Measurements from ENCODE around the gene ZNF518B. TPM values are rescaled to one million over a fixed set of nuclear protein-coding genes. Genes with fewer than 3 reads are reported as not detected.
A peak's percentile ranks its signal among the peaks of the same experiment; 100 is the strongest.

ZNF518B gene
- total RNA-seq, 2 experiments from 2014 or later = 13.5 to 13.8 TPM

DNA sequence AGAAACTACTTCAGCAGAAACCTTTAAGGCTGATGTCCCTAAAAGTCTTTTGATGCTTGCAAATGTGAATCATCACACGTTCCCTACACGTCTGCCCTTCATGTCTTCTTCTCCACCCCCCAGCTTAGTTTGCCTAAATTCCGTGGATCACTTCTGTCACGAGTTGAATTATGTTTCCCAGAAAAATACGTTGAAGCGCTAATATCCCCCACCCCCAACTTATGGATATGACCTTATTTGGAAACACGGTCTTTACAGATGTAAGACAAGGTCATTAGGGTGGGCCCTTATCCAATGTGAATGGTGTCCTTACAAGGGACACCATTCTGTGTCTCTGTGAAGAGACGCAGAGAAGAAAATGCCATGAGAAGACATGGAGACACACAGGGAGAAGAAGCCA lies 2.1 kb upstream of the ZNF518B start:
- POLR2A ChIA-PET = interaction anchor here (0.6 kb wide), 2 partner anchors 33 to 442 kb away, joined by 3 to 4 read pairs; no protein-coding TSS in a partner anchor
- TF ChIP-seq, protein P1, sequence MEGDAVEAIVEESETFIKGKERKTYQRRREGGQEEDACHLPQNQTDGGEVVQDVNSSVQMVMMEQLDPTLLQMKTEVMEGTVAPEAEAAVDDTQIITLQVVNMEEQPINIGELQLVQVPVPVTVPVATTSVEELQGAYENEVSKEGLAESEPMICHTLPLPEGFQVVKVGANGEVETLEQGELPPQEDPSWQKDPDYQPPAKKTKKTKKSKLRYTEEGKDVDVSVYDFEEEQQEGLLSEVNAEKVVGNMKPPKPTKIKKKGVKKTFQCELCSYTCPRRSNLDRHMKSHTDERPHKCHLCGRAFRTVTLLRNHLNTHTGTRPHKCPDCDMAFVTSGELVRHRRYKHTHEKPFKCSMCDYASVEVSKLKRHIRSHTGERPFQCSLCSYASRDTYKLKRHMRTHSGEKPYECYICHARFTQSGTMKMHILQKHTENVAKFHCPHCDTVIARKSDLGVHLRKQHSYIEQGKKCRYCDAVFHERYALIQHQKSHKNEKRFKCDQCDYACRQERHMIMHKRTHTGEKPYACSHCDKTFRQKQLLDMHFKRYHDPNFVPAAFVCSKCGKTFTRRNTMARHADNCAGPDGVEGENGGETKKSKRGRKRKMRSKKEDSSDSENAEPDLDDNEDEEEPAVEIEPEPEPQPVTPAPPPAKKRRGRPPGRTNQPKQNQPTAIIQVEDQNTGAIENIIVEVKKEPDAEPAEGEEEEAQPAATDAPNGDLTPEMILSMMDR (IDR thresholded peaks at IDR 0.05) = no peak
- H3K27ac Mint-ChIP-seq = no peak overlapping the region
- peaks cover 19% of the 10 kb centered on the region for H3K27me3 Mint-ChIP-seq
- H3K4me1 Mint-ChIP-seq (ENCODE audit: low read depth) = peaks cover 43% of the 10 kb centered on the region
- CTCF ChIA-PET = no interaction called here
- peaks cover 4% of the 10 kb centered on the region for H3K9me3 Mint-ChIP-seq
- ATAC-seq = no peak
- H3K4me3 Mint-ChIP-seq = no peak overlapping the region
- peaks cover 15% of the 10 kb centered on the region for H3K36me3 Mint-ChIP-seq (ENCODE audit: low read depth)
- intact Hi-C loops (cut with micrococcal nuclease) = no loop called here
- DNase-seq = no peak

DNA sequence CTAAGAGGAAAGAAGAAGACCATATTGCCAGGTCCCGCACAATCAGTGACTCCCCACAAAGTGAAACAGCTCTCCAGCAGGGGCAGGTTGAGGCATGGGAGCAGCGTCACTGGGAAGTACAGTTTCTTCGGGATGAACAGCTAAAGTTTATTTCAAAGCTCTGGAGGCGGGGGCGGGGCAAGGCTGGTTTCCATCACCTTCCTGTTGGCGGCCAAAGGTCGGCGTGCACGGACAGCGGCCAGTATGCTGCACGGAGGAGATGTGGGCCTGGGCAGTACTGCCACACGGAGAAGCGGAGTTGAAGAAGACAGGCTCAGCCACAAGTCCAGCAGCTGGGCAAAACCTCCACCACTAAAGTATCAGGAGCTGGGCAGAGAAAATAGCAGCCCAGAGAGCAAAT lies 951 bp upstream of the ZNF518B start:
- Mint-ChIP-seq H3K27me3 (peaks cover 15% of the 10 kb centered on the region), H3K36me3 (ENCODE audit: low read depth) (peaks cover 22% of the 10 kb centered on the region), H3K9me3 (peaks cover 4% of the 10 kb centered on the region), H3K4me1 (ENCODE audit: low read depth) (peaks cover 43% of the 10 kb centered on the region), H3K27ac (no peak overlapping the region), H3K4me3 (peak overlapping the region; percentile 56)
- TF ChIP-seq, protein P1 (IDR thresholded peaks at IDR 0.05) = no peak
- intact Hi-C loops (cut with micrococcal nuclease) = no loop called here
- CTCF ChIA-PET = interaction anchor here (0.9 to 1.6 kb wide), 3 partner anchors 43 to 299 kb away, joined by 3 to 6 read pairs (median 4); no protein-coding TSS in a partner anchor
- DNase-seq (no peak), ATAC-seq (no peak)
- POLR2A ChIA-PET = interaction anchor here (0.6 to 2.1 kb wide), 5 partner anchors 19 to 379 kb away, joined by 3 to 7 read pairs (median 4); partner anchors contain the start of gene WDR1

DNA sequence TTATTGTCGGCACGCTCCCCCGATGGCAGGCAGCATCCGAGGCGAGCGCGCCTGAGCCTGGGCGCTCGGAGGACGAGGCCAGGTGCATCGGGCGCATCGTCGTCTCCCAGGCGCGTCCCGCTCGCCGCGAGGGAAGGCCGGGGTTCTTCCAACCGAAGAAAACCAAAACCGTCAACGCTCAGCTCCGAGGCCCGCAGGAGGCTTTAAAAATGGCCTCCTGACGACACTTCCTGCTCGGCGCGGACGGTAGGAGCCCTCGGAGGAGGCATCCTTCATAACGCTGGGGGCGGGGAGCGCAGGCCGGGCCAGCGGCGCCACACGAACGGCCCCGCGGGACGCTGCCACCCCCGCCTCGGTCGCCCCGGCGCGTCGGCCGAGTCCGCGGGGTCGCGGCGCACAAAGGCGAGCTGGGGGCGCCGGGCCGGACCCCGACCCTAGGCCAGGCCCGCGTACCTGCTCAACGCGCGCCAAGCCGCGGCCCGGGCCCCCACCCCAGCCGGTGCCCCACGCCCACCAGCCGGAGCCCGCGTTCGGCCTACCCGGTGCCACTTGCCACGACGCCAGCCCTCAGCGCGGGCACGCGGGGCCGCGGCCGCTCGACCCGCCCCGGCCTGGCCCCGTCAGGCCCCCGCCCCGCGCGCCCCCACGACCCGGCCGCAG lies 501 bp downstream of the ZNF518B start:
- Mint-ChIP-seq H3K27me3 (peaks cover 4% of the 10 kb centered on the region), H3K36me3 (ENCODE audit: low read depth) (peaks cover 37% of the 10 kb centered on the region), H3K4me1 (ENCODE audit: low read depth) (peaks cover 42% of the 10 kb centered on the region), H3K27ac (peak overlapping the region; percentile 90), H3K4me3 (peak overlapping the region; percentile 82), H3K9me3 (peaks cover 4% of the 10 kb centered on the region)
- ChIA-PET POLR2A (interaction anchor here (0.6 to 2.1 kb wide), 6 partner anchors 10 to 361 kb away, joined by 3 to 7 read pairs (median 3); partner anchors contain the start of gene WDR1), CTCF (interaction anchor here (1.2 to 1.6 kb wide), 2 partner anchors 41 to 339 kb away, joined by 3 to 4 read pairs; no protein-coding TSS in a partner anchor)
- TF ChIP-seq, protein P1 (IDR thresholded peaks at IDR 0.05) = no peak
- DNase-seq = peak; percentile 80
- ATAC-seq = peak; percentile 67
- intact Hi-C loops (cut with micrococcal nuclease) = no loop called here

DNA sequence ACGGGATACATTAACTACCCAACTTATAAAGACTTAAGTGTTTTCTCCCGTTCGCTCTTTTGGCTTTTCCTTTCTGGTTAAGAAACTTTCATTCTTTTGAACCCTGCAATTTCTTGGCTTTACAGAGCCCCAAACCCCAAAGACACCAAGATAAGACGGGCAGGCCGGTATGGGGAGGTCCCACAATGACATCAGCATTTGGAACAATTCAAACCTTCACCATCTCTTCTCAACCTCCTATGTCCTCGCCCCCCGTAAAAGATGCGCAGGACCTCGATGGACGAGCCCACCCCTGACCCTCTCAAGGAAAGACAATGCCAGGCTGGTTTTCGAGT lies 999 bp downstream of the ZNF518B start:
- ATAC-seq = no peak
- CTCF ChIA-PET = interaction anchor here (1.2 kb wide), 1 partner anchor 339 kb away, joined by 3 read pairs; no protein-coding TSS in a partner anchor
- Mint-ChIP-seq H3K27me3 (peaks cover 2% of the 10 kb centered on the region), H3K4me3 (peak overlapping the region; percentile 82), H3K36me3 (ENCODE audit: low read depth) (peaks cover 40% of the 10 kb centered on the region), H3K4me1 (ENCODE audit: low read depth) (peaks cover 39% of the 10 kb centered on the region), H3K27ac (peak overlapping the region; percentile 90), H3K9me3 (peaks cover 4% of the 10 kb centered on the region)
- TF ChIP-seq, protein P1 (IDR thresholded peaks at IDR 0.05) = no peak
- intact Hi-C loops (cut with micrococcal nuclease) = no loop called here
- POLR2A ChIA-PET = interaction anchor here (0.8 to 2.1 kb wide), 3 partner anchors 18 to 339 kb away, joined by 3 to 7 read pairs (median 6); partner anchors contain the start of gene WDR1
- DNase-seq = no peak

DNA sequence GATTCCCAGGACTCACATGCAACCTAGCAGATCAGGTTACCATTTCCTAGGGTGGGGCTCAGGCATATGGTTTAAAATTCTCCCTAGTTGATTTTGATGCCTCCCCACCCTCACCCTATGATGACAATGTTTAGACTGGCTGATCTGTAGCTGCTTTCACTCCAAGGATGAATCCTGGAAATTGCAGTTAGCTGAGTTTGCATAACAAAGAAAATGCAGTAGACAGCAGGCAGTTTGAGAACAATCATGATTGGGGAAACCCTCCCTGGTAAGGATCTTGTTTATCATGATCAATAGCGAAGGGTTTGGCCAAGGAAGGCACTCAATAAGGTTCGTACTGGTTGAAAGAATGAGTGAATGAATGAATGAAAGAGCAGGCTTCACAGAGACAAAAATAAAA lies 2.1 kb downstream of the ZNF518B start:
- H3K9me3 Mint-ChIP-seq = peaks cover 4% of the 10 kb centered on the region
- H3K4me1 Mint-ChIP-seq (ENCODE audit: low read depth) = peaks cover 33% of the 10 kb centered on the region
- peaks cover 2% of the 10 kb centered on the region for H3K27me3 Mint-ChIP-seq
- intact Hi-C loops (cut with micrococcal nuclease) = no loop called here
- peak overlapping the region; percentile 17 for H3K4me3 Mint-ChIP-seq
- no peak for ATAC-seq
- ChIA-PET POLR2A (no interaction called here), CTCF (interaction anchor here (1.0 kb wide), 1 partner anchor 752 kb away, joined by 3 read pairs; no protein-coding TSS in a partner anchor)
- no peak overlapping the region for H3K27ac Mint-ChIP-seq
- DNase-seq = no peak
- H3K36me3 Mint-ChIP-seq (ENCODE audit: low read depth) = peaks cover 50% of the 10 kb centered on the region
- TF ChIP-seq, protein P1 (IDR thresholded peaks at IDR 0.05) = no peak

All from activated CD8-positive, alpha-beta T cell treated with anti-CD3 and anti-CD28 coated beads for 36 hours (primary cell).